Measurements from ENCODE around the gene TBX1.

TBX1 gene

DNA sequence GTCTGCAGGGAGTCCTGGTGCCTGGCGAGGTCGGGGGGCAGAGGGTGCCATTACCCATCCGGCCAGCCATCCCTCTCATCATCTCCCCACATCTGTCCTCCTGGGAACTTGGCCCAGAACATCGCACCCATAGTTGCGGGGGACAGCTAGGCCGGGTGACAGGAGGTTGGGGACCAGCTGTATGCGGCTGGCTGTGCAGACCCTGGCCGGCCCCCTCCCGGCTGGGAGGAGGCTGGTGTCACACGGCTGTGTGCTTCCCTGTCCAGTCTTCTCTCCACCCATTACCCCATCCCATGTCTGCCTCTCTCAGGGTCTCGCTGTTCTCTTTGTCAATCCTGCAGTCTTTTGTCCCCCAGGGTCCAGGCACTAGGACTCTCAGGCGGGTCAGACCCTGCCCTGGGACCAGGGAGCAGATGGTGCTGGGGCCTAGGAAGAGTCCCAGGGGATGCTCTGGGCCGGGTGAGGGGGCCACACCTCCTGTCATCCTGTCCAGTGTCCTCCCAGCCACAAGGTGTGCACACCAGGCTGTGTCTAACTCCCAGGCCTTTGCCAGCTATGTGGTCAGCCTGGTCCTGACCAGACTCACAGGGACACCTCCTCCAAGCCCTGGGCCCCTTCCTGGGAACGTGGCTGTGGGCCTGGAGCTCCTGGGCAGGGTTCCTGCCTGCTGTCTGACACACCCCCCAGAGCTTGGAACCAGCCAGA lies 6.4 kb upstream of the TBX1 start:
- DNase-seq = no peak

DNA sequence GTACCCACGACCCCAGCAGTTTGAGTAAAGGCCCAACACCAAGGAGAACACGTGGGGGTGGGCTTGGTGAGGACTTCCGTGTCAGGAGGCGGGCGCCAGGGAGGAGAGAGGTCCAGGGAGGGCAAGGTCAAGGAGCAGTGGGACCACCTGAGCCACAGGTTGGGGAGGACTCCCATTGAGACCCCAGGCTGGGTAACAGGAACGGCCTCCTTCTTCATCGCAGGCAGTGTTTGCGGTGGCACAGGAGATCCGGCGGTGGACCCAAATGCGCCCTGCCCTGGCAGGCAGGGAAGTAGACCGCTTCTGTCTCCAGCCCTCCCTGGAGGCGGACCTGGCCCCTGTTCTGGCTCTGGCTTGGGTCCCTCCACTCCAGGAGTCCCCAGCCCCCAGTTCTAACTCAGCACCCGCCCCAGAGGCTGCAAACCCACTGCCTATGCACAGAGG lies 5.9 kb upstream of the TBX1 start:
- no peak for DNase-seq

- no peak for DNase-seq
Measured at GRCh38 chr22:19755145-19755710, 5.3 kb upstream of the TBX1 start.

DNA sequence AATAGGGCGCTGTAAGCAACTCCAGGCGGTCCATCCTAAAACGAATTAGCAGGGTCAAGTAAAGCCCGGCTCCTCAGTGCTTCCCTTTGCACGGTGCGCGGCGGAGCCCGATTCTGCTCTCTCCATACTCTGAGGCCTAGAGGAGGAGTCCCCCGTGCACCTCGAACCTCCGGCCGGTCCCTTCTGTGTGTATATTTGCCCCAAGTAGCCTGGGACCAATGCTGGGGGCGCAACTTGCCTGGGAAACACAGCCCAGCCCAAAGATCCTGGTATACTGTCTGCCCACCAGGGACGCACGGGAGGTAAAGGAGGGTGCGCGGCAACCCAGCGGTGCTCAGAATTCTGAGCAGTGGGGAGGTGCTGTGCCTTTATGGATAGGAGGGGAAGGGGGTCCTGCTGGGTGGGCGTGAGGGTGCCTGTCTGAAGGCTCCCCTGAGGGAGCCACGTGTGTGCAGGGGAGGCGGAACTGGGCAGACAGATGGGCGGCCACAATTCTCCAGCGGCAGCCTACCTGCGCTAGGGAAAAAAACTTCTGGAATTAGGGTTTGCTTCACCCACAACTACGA lies 4.8 kb upstream of the TBX1 start:
- no peak for DNase-seq

GRCh38 chr22:19756288-19757128 lies 4.1 kb upstream of the TBX1 start:
- peak; percentile 12 for DNase-seq

- DNase-seq = no peak
Measured at GRCh38 chr22:19757140-19757984, 3.2 kb upstream of the TBX1 start.

- DNase-seq = no peak
Measured at GRCh38 chr22:19757985-19758895, 2.3 kb upstream of the TBX1 start.

DNA sequence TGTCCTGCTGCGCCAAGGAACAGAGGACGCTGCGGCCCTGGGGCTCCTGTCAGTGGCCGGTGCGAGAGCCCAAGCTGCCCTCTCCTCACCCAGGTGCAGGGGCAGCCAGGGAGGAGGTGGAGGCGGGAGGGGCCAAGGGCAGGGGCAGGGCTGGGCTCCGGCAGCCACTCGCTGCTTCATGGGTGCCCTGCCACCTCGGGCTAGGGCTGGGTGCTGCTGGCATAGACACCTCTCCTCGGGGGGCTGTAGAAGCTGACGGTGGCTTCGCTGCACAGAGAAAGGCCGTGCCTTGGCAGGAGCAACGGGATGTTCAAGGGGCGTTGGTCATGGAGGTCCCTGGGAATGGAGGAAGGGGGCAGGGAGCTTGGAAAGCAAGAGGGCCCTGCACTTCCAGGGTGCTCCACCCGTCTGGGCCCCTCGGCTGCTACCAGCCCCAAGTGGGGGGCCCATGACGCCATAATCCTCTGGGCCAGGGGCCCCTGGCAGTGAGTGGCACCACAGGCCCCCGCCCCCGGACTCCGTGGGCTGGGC lies 1.6 kb upstream of the TBX1 start:
- no peak for DNase-seq

DNA sequence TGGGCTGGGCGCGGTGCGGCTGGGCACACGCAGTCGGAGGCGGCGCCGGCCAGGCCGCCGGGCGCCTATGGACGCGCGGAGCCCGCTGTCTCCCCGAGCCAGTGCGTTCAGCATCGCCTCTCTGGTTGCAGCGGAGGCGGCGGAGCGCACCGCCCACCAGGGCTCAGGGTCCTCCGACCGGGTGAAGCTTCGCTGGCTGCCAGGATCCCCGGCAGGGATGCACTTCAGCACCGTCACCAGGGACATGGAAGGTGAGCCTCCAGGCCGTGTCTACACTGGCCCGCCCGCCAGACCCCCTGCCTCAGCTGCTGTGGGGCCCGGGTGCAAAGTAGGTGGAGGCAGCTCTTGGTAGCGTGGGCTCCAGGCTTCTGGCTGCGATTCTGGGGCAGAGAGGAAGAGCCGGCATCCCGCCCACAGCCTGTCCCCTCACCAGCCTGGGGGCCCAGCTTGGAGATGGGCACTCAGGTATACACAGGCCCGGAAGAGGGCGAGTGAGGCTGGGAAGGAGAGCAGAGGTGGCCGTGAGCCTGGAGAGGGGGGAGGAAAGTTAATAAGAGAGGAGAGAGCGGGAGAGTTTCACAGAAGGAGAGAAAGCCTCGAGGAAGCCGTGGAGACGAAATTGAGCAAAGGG lies 1.0 kb upstream of the TBX1 start:
- DNase-seq = no peak

DNA sequence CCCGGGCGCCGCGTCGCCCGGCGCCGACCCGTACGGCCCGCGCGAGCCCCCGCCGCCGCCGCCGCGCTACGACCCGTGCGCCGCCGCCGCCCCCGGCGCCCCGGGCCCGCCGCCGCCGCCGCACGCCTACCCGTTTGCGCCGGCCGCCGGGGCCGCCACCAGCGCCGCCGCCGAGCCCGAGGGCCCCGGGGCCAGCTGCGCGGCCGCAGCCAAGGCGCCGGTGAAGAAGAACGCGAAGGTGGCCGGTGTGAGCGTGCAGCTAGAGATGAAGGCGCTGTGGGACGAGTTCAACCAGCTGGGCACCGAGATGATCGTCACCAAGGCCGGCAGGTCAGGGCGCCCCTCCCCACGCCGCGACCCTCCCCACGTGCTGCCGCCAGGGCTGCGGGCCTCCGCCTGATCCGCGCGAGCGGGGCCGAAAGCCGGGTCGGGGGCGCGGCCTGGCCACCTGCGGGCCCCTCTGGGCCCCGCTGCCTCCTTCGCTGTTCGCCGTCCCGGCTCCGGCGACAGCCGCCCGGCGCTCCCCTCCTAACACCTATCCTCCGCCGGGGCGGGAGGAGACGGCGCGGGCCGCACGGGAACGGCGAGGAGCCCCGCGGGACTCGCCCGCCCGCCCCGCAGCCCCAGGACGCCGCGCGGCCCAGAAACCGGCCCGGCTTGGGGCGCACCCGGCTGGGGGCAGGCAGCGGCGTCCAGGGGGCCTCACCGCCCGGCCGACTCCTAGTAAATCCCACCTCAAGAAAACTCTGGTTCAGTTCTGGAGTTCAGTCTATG lies 560 bp downstream of the TBX1 start:
- DNase-seq = no peak

DNA sequence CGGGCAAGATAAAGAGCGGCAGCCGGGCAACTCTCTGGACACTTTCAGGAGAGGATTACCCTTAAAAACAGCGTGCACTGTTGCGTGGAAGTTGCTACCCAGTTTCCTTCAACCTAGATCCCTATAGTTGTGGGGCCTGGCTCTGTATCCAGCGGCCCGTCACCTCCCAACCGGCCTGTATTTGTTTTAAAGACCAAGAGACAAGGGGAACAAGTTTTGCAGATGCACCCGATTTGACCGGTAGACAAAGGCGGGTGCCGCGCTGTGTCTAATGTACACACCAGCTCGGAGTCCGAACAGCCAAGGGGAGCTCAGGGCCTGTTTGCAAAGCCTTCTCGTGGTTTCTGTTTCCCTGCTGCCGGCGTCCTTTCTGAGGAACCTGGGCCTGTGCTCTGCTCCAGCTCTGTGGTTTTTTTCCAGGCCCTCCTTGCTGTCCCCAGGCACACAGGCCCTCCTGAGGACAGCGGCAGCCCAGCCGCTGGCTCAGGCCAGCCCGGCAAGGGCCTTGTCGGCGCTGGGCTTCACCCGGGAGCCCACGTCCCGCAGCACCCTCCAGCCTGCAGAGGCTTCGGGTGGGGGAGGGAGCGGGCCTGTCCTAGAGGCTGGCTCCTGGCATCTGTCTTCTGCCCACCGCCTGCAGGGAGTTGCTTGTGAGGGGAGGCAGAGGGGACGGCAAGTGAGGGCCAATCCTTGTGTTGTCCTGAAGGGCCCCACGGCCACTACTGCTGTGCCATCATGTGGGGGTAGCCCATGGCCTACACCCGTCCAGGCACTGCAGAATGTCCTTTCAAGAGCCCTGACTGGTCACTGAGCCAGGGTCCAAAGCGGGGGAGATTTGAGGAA lies 1.4 kb downstream of the TBX1 start:
- DNase-seq = no peak

- DNase-seq = no peak
Measured at GRCh38 chr22:19762568-19763457, 2.2 kb downstream of the TBX1 start.

DNA sequence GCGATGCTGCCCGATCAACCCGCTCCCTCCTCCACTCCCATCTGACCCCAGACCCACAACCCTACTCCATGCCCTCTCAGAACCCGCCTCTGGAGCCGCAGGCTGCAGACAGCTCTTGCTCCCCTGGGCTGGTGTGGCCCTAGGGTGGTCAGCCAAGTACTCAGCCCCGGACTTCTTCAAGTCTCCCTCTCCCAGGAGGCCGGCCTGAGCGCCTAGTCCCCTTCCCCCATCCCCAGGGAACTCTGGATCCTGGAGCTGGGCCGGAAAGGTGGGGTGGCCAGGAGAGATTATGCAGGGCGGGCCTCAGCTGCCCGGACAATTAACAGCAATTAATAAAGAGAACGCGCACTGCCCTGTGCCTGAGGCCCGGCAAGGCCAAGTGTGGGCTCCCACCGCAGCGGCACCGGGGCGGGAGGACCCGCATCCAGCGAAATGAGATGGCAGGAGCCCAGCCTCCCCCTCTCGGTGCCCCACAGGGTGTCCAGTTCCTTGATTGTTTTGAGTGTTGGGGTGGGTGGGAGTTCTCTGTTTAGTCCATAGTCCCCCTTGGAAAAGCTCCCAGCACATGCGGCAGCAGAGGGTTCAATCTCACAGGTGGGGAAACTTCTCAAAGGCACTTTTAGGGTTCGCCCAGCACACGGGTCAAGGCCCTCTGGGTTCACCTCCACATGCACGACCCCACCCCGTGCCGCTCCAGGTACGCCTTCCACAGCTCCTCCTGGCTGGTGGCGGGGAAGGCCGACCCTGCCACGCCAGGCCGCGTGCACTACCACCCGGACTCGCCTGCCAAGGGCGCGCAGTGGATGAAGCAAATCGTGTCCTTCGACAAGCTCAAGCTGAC lies 3.1 kb downstream of the TBX1 start:
- DNase-seq = no peak

DNA sequence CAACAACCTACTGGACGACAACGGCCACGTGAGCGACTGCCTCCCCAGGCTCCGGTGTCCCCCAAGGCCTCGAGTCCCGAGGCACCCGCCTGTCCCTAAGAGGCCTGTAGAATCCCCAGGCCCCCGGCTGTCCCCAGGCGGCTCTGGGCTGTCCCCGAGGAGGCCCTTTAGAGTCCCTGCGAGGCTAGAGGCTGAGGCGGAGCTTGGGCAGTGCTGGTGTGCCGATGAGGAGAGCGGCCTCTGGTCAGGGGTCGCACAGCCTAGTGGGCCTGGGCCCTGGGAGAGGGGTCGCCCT lies 3.7 kb downstream of the TBX1 start:
- no peak for DNase-seq

GRCh38 chr22:19764636-19765476 lies 4.3 kb downstream of the TBX1 start:
- DNase-seq = no peak
